Activated gamma-delta T cell treated with anti-CD3 and anti-CD28 coated beads, Interleukin-2, amount 50 U/mL, for 16 hours (primary cell): ENCODE data around the gene TGFBR2.
"Not testable (repeated sequence)": the region's sequence is repeated elsewhere in the genome, so short reads cannot be mapped to it uniquely, and the experiment has no call there.

Source experiments
- DNase-seq: peaks from one replicate; pipeline ENCODE4 v3.0.0-alpha.2; 2020; ENCODE audit warnings: low read depth

Gene TGFBR2

DNA sequence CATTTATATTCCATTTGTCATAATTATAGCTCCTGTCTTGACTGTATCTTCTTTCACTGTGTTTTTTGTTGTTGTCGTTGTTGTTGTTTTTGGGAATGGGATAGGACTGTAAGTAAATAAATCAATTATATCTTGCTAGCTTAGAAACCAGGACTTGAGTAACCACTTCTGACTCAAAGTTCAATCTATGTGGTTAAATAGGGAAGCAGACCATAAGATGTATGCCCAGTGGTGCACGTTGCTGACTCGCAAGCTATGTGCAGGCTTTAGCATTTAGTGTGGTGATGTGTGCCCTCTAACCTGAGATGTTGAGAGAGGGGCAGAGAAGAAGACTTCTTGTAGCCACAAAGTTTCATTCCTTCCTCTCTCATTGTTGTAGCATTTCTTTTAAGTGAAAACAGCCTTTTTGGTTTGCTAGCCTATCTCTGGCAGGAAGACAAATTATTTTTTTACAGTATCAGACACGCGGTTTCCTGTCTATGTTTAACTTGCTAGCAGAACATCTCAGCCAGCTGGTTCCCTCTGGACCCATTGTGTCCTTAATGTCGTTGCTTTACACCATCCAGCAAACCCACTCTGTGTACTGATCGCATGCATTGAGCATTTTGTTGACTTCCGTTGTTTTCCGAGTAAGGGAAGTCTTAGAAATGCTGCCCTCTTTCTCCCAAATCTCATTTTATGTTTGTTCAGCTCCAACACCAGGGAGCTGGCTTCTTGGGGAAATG is 52.1 kb downstream of the TGFBR2 start:
- DNase-seq: no peak

DNA sequence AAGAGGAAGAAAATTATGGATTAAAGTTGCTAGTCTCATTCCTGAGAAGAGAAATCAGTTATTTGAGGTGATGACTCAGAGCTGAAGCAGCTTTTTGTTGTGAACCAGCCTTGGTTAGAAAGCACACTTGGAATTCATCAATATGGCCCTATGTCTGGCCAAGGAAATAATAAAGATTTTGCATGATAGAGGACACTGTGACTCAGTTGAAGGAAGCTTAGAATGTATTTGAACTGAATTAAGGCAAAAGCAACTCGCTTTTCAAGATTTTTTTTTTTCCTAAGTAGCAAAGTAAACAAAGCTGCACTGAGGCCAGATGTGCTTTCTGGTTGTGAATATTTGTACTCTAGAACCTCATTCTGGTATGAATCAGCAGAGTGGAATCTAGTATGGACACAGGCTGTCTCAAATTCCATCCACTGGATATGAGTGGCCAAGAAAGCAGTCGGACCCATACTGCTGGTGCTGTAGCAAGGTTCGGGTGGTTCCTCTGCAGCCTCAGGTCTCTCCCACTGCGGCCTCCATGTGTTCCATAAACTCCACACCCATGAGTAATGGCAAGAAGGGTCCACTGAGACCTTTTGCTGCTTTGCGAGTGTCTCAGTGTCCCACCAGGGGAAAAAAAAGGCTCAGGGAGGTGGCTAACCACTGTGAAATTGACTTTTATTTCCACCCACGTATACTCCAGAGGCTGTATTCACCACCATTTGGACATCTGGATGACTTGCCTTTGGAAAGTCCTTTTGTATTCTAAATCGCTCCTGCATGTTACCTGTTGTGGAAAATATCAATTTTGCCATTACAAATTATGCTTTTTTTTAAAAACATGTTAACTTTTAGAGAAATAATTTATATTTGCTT is 53.1 kb downstream of the TGFBR2 start:
- no peak for DNase-seq

DNA sequence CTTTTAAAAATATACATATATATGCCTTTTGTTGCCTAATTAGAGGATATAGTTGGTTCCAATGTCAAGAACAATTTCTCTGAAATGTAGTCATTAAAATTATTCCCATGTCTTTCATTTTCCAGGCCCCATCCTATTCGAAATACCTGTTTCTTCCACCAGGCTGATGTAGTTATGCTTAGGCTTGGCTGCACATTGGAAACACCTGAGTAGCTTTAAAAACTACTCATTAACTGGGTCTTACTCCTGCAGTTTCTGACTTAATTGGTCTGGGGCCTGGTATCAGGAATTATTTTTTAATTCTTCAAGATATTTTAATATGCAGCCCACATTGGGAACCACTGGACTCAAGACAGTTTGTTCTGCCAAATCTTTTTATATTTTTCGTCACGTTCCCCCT is 53.7 kb downstream of the TGFBR2 start:
- no peak for DNase-seq

DNA sequence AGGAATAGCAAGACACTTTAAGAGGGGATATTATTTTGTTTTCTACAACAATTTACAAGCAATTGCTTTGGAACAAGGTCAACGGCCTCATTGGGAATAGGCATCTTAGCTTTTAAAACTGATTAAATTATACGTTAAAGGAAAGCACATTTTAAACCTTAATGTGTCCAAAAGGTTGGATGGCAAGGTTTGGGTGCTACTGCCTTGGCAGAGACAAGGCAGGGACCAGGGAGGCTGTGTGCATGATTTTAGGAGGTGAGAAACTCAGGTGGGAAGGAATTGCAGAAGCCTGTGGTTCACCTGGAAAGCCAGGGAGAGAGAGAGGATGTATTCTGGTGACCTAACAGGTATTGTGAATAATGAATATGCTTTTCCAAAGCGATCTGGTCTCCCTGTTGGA is 54.3 kb downstream of the TGFBR2 start:
- no peak for DNase-seq

DNA sequence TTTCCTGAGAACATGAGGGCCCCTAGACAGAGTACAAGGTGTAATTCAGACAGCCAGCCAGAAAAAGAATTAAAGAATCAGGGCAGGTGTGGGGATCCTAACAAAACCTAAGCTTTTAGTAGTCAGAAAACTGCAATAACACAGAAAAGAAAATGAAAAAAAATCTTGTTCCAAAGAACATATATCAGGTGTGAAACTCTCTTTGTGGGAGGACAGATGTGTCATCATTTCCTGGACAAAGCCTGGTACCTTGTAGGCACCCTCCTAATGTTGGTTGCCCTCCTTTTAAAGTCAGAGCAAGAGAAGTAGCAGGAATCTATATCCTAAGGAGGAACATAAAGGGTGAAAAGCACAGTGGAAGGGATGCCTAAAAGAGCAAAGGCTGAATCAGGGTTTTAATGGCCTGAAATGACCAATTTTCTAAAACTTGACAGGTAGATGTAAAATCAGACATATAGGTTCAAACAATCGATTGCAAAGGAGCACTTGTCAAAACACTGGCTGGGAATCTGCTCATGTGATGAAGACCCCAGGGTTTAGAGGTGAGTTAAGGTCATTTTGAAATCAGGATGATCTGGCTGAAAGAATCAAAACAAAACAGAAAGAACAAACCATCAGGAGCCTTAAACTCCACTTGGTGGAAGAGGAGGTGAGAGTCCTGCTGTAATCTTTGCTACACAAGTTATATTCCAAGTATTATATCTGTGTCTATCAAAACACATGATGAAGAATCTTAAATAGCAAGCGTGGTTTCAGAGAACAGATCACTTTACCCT is 54.9 kb downstream of the TGFBR2 start:
- DNase-seq: no peak

DNA sequence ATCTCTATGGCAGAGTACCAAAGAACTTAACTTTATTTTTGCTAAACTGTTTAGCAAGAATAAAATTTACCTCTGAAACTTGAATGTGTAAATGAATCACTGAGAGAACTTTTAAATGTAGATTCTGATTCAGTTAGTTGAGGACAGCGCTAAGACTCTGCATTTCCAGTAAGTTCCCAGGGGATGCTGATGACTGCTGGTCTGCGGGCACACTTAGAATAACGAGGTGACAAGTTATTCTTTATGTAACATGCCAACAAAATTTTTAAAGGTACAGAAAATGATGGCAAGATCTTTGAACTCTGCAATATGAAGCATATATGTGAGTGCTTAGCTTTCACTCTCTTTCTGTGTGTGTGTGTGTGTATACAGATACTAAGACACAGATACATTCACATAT is 56.4 kb downstream of the TGFBR2 start:
- no peak for DNase-seq

DNA sequence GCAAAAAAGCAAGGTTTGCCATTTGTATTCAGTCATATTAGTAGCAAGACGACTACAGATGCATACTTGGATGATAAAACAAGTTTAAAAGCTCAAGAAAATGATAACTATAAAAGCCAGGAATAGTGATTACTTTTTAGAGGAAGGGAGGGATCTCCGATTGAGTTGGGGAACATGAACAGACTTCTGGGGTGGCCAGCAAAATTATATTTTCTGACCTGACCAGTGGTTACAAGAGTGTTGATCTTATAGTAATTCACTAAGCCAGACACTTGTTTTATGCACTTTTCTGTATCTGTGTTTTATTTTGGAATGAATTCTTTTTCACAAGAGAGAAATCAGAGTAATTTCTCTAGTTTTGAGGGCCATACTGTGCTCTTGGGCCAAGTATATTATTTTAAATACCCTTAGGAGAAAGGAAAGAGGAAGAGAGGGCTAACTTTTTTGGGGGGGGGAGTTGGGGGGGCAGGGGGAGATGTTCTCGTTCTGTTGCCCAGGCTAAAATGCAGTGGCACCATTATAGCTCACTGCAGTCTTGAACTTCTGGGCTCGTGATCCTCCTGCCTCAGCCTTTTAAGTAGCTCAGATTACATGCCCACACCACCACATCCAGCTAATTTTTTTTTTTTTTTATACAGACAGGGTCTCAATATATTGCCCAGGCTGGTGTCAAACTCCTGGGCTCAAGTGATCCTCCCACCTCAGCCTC is 57.3 kb downstream of the TGFBR2 start:
- no peak for DNase-seq

DNA sequence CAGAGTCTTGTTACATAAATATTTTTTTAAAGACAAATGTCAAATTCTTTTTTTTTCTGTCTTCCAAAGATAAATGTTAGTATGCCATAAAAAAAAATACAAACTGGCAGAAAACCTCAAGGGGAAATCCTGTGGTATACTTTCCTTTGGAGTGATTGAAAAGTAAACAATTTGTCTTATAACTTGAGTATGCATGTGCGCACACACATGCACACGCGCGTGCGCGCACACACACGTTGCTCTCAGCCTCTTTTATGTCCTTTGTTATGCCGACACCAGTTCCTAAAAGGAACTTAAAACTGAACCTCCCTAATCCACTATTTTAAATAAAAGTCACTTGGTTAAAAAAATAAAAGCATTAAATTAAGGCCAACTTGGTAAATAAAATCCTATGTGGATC is 58.1 kb downstream of the TGFBR2 start:
- no peak for DNase-seq

DNA sequence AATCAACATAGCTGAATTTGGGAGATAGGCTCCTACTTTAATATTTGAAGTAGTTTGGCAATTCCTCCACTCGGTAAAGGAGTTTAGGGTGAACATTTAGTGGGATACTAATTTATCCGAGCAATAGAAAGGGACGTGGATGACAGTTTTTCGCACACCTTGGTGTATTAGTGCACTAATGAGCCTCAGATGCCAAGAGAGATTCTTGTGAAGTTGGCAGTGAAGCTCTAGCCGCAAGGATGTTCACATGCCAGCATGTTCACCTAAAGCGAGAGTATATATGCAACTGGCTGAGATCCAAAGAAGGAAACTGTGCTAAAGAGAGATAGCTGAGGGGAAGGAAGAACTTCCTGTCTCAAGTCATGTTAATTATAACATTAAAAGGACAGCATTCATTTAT is 58.5 kb downstream of the TGFBR2 start:
- DNase-seq: no peak

DNA sequence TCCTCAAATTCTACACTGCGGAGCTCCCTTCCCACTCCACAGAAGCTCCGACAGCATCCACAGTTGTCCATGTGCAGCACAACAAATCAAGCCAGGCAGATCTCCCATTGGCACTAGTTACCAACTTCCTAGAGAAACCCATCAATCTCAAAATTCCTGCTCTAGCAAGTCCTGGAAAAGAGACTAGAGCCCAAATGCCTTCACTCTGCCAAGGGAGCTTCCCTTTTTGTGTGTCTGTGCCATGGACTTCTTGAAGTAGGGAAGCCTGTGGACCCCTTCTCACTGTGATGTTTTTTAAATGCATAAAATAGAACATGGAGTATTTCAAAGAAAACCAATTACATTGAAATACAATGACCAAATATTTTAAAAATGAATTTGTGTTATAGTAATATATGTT is 59.1 kb downstream of the TGFBR2 start:
- no peak for DNase-seq

DNA sequence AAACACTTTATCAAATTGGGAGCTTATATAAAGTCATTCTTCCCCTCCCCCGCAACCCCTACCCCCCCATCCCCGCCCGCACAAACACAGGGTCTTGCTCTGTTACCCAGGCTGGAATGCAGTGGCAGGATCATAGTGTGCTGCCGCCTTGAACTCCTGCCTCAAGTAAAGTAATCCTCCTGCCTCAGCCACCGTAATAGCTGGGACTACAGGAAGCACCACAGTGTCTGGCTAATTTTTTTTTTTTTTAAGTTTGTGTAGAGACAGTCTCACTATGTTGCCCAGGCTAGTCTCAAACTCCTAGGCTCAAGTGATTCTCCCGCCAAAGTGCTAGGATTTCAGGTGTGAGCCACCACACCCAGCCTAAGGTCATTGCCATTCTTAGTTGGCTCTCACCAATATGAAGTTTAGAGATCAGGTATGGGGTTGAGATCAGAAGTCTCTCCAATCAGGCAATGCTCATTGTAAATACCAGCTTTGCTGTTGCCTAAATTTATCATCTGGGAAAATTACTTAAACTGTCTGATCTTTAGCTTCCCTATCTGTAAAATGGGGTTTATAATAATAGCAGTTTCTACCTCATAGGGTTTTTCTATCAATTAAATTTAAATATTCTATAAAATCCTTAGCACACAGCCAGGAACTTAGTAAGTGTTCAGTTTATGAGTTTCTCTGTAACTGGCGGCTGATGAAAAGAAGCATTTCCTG is 60.3 kb downstream of the TGFBR2 start:
- no peak for DNase-seq

DNA sequence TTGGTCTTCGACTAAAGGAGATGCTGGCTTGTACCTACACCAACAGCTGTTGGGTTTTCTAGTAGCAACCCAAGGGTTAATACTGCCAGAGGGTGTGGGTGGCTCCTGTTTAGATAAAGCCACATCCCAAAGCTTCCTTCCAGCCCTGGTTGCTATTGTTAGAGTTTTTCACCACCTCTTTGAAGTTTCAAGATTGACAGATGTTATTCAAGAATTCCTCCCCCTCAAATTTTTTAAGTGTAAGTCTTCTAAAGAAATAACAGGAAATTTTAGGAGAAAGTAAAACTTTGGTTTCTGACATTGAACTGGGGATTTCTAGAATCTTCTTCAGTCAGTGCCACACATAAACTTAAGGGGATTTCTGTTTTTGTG is 60.9 kb downstream of the TGFBR2 start:
- no peak for DNase-seq

DNA sequence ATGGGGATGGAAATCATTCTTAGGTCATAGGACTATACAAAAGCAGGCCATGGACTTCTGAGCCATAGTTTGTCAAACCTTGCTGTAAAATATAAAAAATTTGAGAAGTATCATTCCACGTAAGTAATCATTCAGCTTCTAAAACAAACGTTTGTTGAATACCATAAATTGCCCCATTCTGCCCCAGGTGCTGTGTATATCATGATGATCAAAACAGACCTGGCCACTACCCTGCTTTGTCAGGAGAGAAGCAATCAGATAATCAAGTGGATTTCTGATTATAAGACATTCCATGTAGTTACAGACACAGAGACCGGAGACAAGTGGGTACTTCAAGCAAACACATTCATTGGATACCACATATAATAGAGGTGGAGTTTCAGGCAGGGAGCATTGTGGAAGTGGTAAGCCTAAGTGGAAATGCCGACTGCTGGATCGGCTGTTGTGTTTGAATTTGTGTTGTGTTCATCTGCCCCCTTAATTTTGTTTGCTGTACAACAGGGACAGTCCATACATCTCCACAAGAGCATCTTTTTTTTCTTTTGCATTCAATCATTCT is 61.7 kb downstream of the TGFBR2 start:
- no peak for DNase-seq

DNA sequence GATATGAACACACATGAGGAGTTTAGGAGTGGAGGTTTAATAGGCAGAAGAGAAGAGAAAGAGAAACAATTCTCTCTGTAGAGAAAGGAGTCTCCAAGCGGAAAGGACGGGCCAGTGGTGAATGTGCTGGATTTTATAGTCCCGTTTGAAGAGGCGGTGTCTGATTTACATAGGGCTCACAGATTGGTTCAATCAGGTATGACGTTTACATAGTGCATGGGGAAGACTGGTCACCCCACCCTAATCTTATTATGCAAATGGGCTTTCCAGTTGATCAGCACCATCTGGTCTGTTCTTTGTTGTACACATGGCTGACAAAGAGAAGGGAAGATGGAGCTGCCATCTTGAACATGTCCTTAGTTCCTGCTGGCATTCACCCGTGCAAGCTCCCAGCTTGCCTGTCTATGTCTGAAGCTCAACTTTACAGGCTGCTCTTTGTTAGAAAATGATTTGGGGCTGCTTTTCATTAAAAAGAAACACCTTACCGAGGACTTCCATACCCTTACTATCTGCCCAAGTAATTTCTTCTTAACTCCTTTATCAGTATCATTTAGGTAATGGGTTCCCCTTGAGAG is 63.0 kb downstream of the TGFBR2 start:
- not testable (repeated sequence) for DNase-seq

DNA sequence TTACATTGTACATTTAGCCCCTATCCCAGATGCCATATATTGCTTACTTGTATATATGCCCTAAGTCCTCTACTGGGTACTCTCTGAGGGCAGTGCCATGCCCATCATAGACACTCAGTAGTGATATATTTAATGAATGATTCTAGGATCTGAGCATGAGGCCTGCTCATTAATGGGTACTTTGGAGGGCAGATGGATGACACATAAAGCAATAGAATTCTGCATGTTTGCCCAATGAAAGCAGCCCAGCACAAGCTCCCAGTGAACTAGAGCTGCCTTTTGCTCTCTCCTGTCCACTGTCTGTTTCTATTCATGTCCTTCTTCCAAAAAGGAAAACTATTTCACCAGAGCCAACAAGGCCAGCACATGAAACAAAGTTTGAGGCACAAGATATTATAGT is 63.9 kb downstream of the TGFBR2 start:
- DNase-seq: no peak

DNA sequence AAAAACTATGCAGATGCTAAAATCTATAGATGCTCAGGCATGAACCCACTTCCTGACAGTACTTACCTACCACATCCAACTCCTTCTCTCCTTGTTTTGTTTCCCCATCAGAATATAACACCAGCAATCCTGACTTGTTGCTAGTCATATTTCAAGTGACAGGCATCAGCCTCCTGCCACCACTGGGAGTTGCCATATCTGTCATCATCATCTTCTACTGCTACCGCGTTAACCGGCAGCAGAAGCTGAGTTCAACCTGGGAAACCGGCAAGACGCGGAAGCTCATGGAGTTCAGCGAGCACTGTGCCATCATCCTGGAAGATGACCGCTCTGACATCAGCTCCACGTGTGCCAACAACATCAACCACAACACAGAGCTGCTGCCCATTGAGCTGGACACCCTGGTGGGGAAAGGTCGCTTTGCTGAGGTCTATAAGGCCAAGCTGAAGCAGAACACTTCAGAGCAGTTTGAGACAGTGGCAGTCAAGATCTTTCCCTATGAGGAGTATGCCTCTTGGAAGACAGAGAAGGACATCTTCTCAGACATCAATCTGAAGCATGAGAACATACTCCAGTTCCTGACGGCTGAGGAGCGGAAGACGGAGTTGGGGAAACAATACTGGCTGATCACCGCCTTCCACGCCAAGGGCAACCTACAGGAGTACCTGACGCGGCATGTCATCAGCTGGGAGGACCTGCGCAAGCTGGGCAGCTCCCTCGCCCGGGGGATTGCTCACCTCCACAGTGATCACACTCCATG is 65.3 kb downstream of the TGFBR2 start:
- no peak for DNase-seq

DNA sequence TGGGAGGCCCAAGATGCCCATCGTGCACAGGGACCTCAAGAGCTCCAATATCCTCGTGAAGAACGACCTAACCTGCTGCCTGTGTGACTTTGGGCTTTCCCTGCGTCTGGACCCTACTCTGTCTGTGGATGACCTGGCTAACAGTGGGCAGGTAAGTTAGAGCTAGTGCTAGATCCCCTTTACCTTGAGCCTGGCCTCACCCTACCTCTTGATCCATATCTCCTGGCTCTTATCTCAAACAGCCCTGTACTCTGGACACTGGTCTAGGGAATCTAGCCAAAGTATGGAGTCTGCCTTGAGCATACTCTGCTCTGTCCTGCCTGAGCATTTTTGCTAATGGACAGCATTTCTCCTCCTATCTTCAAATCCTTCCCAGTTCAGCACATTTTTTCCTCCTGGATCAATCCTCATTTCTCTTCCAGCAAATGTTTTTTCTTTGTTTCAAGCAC is 65.9 kb downstream of the TGFBR2 start:
- DNase-seq: no peak

DNA sequence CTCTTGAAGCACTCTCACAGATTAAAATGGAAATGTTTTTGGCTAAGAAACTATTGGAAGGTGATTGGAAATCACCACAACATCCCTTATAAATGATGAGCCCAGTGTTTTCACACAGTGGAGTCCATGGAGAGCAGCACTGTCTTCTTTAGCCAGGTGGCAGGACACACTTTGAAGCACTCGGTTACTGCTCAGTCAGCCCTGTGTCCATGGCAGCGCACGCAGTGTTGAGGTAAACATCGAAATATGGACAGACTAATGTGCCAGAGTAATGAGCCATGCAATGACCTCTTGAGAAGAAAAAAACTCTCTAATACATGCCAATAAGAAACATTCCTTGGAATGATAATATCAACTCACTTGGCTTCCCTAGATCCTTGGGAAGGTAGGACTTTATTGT is 66.6 kb downstream of the TGFBR2 start:
- DNase-seq: no peak

DNA sequence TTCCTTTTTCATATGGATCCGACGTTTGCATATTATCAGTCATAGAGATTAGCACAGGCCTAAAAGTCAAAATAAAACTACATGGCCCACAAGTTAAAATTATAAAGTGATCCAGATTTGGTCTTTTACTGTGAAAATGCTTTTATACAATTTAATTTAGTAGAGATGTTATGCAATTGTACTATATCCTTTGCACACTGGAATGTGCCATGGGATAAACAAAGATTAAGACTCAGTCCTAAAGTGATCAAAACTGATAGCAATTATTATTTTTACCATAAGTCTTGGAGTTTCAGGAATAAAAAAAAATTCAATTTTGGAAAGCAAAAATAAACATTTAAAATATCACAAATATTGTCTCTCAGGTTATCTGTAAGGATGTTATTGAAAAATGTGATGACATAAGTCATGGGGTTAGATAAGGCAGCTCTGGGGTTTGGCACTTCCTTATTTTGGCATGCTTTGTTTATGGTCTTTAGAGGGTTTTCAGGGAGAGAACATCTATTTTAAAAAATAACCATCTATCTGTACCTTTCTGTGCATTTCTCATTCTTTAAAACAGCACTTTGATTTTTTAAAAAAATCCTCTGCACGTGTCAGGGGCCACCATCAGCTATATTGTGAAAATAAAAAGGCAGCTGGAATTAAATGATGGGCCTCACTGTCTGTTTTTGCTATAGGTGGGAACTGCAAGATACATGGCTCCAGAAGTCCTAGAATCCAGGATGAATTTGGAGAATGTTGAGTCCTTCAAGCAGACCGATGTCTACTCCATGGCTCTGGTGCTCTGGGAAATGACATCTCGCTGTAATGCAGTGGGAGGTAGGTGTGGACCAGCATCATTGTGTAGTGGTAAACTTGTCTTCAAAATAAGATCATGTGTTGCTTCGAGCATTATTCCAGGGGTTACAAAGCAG is 67.3 kb downstream of the TGFBR2 start:
- DNase-seq: no peak
